Measurements from ENCODE around the gene KCNN2. TPM values are rescaled to one million over a fixed set of nuclear protein-coding genes. Genes with fewer than 3 reads are reported as not detected.

Gene KCNN2
- total RNA-seq, 1 donor from 2014 or later = not detected

DNA sequence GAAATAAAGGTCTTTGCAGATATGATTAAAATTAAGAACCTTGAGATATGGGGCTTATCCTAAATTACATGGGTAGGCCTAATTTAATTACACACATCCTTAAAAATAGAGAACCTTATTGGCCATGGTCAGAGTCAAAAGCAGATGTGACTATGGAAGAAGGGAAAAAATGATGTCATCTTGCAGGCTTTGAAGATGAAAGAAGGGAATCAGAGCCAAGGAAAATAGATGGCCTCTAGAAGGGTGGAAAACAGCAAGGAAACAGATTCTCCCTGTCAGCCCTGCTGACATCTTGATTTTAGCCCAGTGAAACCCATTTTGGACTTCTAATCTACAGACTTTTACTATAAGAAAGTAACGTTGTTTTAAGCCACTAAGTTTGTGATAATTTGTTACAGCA is 37.6 kb upstream of the KCNN2 start:
- no peak overlapping the region for H3K4me3 ChIP-seq (ENCODE audit: low read depth, low read length)
- TF ChIP-seq, protein P1, sequence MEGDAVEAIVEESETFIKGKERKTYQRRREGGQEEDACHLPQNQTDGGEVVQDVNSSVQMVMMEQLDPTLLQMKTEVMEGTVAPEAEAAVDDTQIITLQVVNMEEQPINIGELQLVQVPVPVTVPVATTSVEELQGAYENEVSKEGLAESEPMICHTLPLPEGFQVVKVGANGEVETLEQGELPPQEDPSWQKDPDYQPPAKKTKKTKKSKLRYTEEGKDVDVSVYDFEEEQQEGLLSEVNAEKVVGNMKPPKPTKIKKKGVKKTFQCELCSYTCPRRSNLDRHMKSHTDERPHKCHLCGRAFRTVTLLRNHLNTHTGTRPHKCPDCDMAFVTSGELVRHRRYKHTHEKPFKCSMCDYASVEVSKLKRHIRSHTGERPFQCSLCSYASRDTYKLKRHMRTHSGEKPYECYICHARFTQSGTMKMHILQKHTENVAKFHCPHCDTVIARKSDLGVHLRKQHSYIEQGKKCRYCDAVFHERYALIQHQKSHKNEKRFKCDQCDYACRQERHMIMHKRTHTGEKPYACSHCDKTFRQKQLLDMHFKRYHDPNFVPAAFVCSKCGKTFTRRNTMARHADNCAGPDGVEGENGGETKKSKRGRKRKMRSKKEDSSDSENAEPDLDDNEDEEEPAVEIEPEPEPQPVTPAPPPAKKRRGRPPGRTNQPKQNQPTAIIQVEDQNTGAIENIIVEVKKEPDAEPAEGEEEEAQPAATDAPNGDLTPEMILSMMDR (conservative IDR thresholded peaks at IDR 0.05; ENCODE audit: low read depth, low read length) = no peak
- no peak for DNase-seq (ENCODE audit: low read depth)

GRCh38 chr5:114325541-114325940 is 36.3 kb upstream of the KCNN2 start:
- H3K4me3 ChIP-seq (ENCODE audit: low read depth, low read length) = no peak overlapping the region
- TF ChIP-seq, protein P1 (conservative IDR thresholded peaks at IDR 0.05; ENCODE audit: low read depth, low read length) = no peak
- DNase-seq (ENCODE audit: low read depth) = no peak

DNA sequence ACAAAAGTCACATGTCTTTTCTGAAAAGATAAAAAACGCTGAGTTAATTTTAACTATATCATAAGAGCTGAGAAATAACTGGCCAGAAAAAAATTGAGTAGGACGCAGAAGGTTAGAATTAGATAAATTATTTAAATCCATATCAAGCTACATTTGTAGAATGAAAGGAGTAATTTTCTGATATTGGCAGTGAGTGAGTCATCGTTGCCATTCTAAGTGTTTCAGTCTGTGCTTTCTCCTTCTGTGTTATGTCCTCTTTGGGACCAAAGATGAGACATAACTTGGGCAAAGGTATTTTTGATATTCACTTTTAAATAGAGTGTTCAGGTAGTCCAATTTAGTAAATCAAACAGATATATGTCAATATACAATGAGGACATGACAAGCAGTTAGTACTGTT is 34.4 kb upstream of the KCNN2 start:
- TF ChIP-seq, protein P1 (conservative IDR thresholded peaks at IDR 0.05; ENCODE audit: low read depth, low read length) = no peak
- H3K4me3 ChIP-seq (ENCODE audit: low read depth, low read length) = no peak overlapping the region
- no peak for DNase-seq (ENCODE audit: low read depth)

GRCh38 chr5:114327987-114328386 is 33.9 kb upstream of the KCNN2 start:
- H3K4me3 ChIP-seq (ENCODE audit: low read depth, low read length) = no peak overlapping the region
- no peak for DNase-seq (ENCODE audit: low read depth)

GRCh38 chr5:114330916-114331531 is 30.8 kb upstream of the KCNN2 start:
- TF ChIP-seq, protein P1 (conservative IDR thresholded peaks at IDR 0.05; ENCODE audit: low read depth, low read length) = no peak
- DNase-seq (ENCODE audit: low read depth) = no peak
- H3K4me3 ChIP-seq (ENCODE audit: low read depth, low read length) = no peak overlapping the region

More at GRCh38 chr5:114327987-114328386, 33.9 kb upstream of the KCNN2 start:
- TF ChIP-seq, protein P1 (conservative IDR thresholded peaks at IDR 0.05; ENCODE audit: low read depth, low read length) = no peak

DNA sequence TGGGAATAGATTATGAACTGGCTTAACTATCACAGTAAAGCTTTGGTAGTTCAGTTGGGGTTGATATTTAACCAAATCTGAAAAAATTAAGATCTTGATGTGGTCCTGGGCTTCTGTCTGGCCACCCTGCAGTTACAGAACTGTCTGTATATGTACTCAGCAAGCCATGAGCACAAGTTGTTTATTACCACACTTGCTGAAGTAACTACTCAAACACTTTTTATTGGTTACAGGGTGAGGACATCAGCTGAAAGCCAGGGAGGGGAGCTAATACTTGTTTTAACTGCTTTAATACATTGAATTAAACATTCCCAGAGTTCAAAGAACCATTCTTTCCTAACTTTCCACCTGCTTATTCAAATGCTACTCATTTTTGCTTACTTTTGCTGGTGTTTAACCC is 29.4 kb upstream of the KCNN2 start:
- H3K4me3 ChIP-seq (ENCODE audit: low read depth, low read length) = no peak overlapping the region
- no peak for DNase-seq (ENCODE audit: low read depth)
- TF ChIP-seq, protein P1 (conservative IDR thresholded peaks at IDR 0.05; ENCODE audit: low read depth, low read length) = no peak

DNA sequence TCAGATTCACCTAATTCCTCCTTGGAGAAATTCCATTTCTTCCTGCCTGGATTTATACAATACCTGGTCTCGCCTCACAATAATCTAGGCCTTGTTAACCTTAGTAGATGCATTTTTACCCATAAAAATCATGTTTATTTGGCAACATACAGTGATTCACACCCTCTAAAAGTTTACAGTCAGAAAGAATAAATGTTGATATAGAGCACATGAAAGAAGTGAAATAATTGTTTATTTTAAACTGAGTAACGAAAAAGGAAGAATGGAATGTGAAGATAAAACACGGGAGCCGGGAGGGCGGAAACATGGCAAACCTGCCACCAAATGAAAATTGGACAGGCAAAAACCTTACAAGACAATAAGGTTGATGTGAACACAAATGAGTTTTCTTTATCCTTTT is 28.9 kb upstream of the KCNN2 start:
- TF ChIP-seq, protein P1 (conservative IDR thresholded peaks at IDR 0.05; ENCODE audit: low read depth, low read length) = no peak
- no peak overlapping the region for H3K4me3 ChIP-seq (ENCODE audit: low read depth, low read length)
- DNase-seq (ENCODE audit: low read depth) = no peak

All from epithelial cell of proximal tubule (primary cell).